Caco-2 (cell line): Measurements from ENCODE around the gene ACOT6. TPM values are rescaled to one million over a fixed set of nuclear protein-coding genes. Genes with fewer than 3 reads are reported as not detected.

Experiments used
- BruUV-seq: library from RNA; stranded (reverse); fragments of 400-500 nt; replicated peaks from 2 replicates; lab custom pipeline; 2021; lab: Mats Ljungman, UMichigan
- CTCF ChIA-PET: fragments of 300-600 bp; sonication (Branson Sonifier 250); formaldehyde crosslinking; loops from one replicate; lab custom pipeline; 2022; ENCODE audit warnings: antibody characterized with exemption; lab: Charles Lee
- POLR2A ChIA-PET: fragments of 300-600 bp; sonication (Branson Sonifier 250); formaldehyde crosslinking; loops from one replicate; lab custom pipeline; 2022; ENCODE audit warnings: antibody characterized with exemption; lab: Charles Lee
- DNase-seq, 2 experiments: peaks; one replicate each; pipeline versions ENCODE4 v3.0.0 to v3.0.0-alpha.2; 2020 to 2022
- H3K27me3 ChIP-seq: replicated peaks from 2 replicates; pipeline ENCODE4 v1.6.0; 2011; ENCODE audit warnings: low read length; ENCODE audit not compliant: control insufficient read depth, insufficient read depth
- H3K36me3 ChIP-seq: 2 replicates; pipeline ENCODE4 v1.5.1; 2011; ENCODE audit warnings: low read length; ENCODE audit not compliant: control insufficient read depth, insufficient read depth
- H3K4me1 ChIP-seq: fragments of 250-450 bp; sonication (Bioruptor Pico); 2 replicates; pipeline ENCODE4 v1.5.1; 2020; ENCODE audit warnings: mild to moderate bottlenecking
- H3K4me3 ChIP-seq: 2 replicates; pipeline ENCODE4 v1.5.1; 2011; ENCODE audit warnings: low read depth, mild to moderate bottlenecking, control low read depth, low read length
- H3K9me3 ChIP-seq: fragments of 250-450 bp; sonication (Bioruptor Pico); 2 replicates; pipeline ENCODE4 v1.5.1; 2020; ENCODE audit warnings: mild to moderate bottlenecking, moderate library complexity
- H3K27ac Mint-ChIP-seq: one replicate; pipeline ENCODE4 v1.8.0; 2022; ENCODE audit warnings: mixed read lengths; ENCODE audit not compliant: unreplicated experiment
- H3K27me3 Mint-ChIP-seq: one replicate; pipeline ENCODE4 v1.8.0; 2022; ENCODE audit warnings: mixed read lengths; ENCODE audit not compliant: insufficient read depth, unreplicated experiment
- H3K36me3 Mint-ChIP-seq: one replicate; pipeline ENCODE4 v1.8.0; 2022; ENCODE audit warnings: mild to moderate bottlenecking, mixed read lengths; ENCODE audit not compliant: insufficient read depth, unreplicated experiment
- H3K4me1 Mint-ChIP-seq: one replicate; pipeline ENCODE4 v1.8.0; 2022; ENCODE audit warnings: low read depth, mixed read lengths; ENCODE audit not compliant: unreplicated experiment
- H3K4me3 Mint-ChIP-seq: one replicate; pipeline ENCODE4 v1.8.0; 2022; ENCODE audit warnings: mild to moderate bottlenecking, moderate library complexity, mixed read lengths; ENCODE audit not compliant: unreplicated experiment
- H3K9me3 Mint-ChIP-seq: one replicate; pipeline ENCODE4 v1.8.0; 2022; ENCODE audit warnings: mixed read lengths; ENCODE audit not compliant: unreplicated experiment
- intact Hi-C: fragments of 100-400 bp; cut with micrococcal nuclease; formaldehyde crosslinking; loops from one replicate; pipeline ENCODE4 v1.10.0; 2022; ENCODE audit not compliant: unreplicated experiment
- total RNA-seq: library from RNA; stranded (reverse); gene quantifications from 2 replicates; pipeline ENCODE4 v1.2.3, GENCODE V29; 2022
- TF ChIP-seq, protein P1 (sequence below), 2 experiments: fragments of 200-600 bp in 1 of 2; IDR thresholded peaks; 1 replicate in 1 of 2; 2 replicates in 1 of 2; pipeline versions ENCODE4 v1.5.1 to v1.8.0; 2011 to 2022; ENCODE audit warnings: antibody characterized with exemption in 1 of 2, control low read depth in 1 of 2, inconsistent platforms in 1 of 2, low read depth in 1 of 2, low read length in 1 of 2, mild to moderate bottlenecking in 1 of 2, moderate library complexity in 1 of 2; ENCODE audit not compliant: insufficient read depth in 1 of 2, severe bottlenecking in 1 of 2, unreplicated experiment in 1 of 2

Gene ACOT6
- total RNA-seq, 1 experiment from 2014 or later, result not detected

DNA sequence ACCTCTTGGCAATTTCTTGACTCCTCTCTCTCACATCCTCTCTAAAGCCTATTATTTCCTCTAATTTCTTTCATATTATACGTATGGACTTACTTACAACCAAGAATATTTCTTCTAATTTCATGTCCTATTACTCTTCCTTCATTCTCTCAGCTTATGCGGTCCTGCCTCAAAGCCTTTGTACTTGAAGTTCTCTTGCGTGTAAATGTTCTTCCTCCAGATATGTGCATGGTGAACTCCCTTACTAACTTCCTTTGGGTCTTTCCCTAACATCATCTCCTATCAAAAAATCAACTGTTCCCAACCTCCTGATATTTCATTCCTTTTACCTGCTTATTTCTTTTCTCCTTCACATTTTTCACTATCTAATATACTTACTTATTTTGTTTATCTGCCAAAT lies 55.5 kb downstream of the ACOT6 start:
- no peak overlapping the region for H3K27ac Mint-ChIP-seq
- DNase-seq, result no peak
- Histone ChIP-seq H3K36me3 (no peaks in the 10 kb centered on the region), H3K27me3 (no peaks in the 10 kb centered on the region), H3K4me3 (no peak overlapping the region), H3K4me1 (peaks cover 14% of the 10 kb centered on the region), H3K9me3 (no peaks in the 10 kb centered on the region)
- no TSS peak for BruUV-seq
- H3K4me1 Mint-ChIP-seq, result peaks cover 14% of the 10 kb centered on the region
- TF ChIP-seq, protein P1, sequence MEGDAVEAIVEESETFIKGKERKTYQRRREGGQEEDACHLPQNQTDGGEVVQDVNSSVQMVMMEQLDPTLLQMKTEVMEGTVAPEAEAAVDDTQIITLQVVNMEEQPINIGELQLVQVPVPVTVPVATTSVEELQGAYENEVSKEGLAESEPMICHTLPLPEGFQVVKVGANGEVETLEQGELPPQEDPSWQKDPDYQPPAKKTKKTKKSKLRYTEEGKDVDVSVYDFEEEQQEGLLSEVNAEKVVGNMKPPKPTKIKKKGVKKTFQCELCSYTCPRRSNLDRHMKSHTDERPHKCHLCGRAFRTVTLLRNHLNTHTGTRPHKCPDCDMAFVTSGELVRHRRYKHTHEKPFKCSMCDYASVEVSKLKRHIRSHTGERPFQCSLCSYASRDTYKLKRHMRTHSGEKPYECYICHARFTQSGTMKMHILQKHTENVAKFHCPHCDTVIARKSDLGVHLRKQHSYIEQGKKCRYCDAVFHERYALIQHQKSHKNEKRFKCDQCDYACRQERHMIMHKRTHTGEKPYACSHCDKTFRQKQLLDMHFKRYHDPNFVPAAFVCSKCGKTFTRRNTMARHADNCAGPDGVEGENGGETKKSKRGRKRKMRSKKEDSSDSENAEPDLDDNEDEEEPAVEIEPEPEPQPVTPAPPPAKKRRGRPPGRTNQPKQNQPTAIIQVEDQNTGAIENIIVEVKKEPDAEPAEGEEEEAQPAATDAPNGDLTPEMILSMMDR (IDR thresholded peaks at IDR 0.05; ENCODE audit: insufficient read depth in 1 of 2, low read depth in 1 of 2, low read length in 1 of 2, severe bottlenecking in 1 of 2, unreplicated experiment in 1 of 2), result no peak
- H3K27me3 Mint-ChIP-seq, result no peaks in the 10 kb centered on the region
- intact Hi-C loops, result no loop called here
- CTCF ChIA-PET, result no interaction called here
- POLR2A ChIA-PET, result no interaction called here
- H3K4me3 Mint-ChIP-seq, result no peak overlapping the region
- H3K36me3 Mint-ChIP-seq, result peaks cover under 1% of the 10 kb centered on the region
- no peaks in the 10 kb centered on the region for H3K9me3 Mint-ChIP-seq

Other genes with a start within 250 kb of the ACOT6 start
- 66.2 and 67.6 TPM in 2 replicates for gene NUMB, start 154.0 kb upstream of the ACOT6 start, total RNA-seq
- 16.1 and 16.5 TPM in 2 replicates for gene RIOX1, start 121.6 kb upstream of the ACOT6 start, total RNA-seq
- gene ACOT1, start 75.4 kb upstream of the ACOT6 start, total RNA-seq, result 10.3 TPM in 2 replicates
- 0.14 and 0.29 TPM in 2 replicates for gene HEATR4, start 53.6 kb upstream of the ACOT6 start, total RNA-seq
- 36.7 and 41.4 TPM in 2 replicates for gene ACOT2, start 43.3 kb upstream of the ACOT6 start, total RNA-seq
- gene ACOT4, start 20.6 kb upstream of the ACOT6 start, total RNA-seq, result 2.7 and 3.2 TPM in 2 replicates
- gene DNAL1, start 32.5 kb downstream of the ACOT6 start, total RNA-seq, result 9.6 and 12.2 TPM in 2 replicates
- 33.2 and 38.8 TPM in 2 replicates for gene PNMA1, start 101.9 kb downstream of the ACOT6 start, total RNA-seq
- 14.2 and 16.5 TPM in 2 replicates for gene PTGR2, start 239.3 kb downstream of the ACOT6 start, total RNA-seq